PC-9 (cell line): Measurements from ENCODE around the gene MPI.

ENCODE experiments used
- CTCF ChIP-seq: fragments of 200-600 bp; sonication (generic); conservative IDR thresholded peaks from 2 replicates; pipeline ENCODE4 v1.6.1; 2017; ENCODE audit warnings: mixed run types, antibody characterized with exemption, mild to moderate bottlenecking, moderate library complexity
- EZH2 ChIP-seq: fragments of 200-600 bp; sonication (generic); IDR thresholded peaks from 2 replicates; pipeline ENCODE4 v1.8.0; 2017; ENCODE audit warnings: antibody characterized with exemption, low read depth

GRCh38 chr15:74937272-74937589 is 47.4 kb downstream of the MPI start:
- TF ChIP-seq CTCF (no peak), EZH2 (no peak)
